Neuronal stem cell (in vitro differentiated cells): Measurements from ENCODE around the gene FBXW5.

ENCODE experiments used
- DNase-seq: peaks from one replicate; pipeline ENCODE4 v3.0.0-alpha.2; 2013; ENCODE audit warnings: low spot score
- H2AFZ ChIP-seq: one replicate; pipeline ENCODE4 v1.6.1; 2013; ENCODE audit warnings: mild to moderate bottlenecking, low read length, inconsistent platforms
- H2AK5ac ChIP-seq: 2 replicates; pipeline ENCODE4 v1.6.1; 2013; ENCODE audit warnings: low read depth, mild to moderate bottlenecking, inconsistent platforms, low read length, moderate library complexity, mixed read lengths
- H2BK120ac ChIP-seq: 2 replicates; pipeline ENCODE4 v1.6.1; 2013; ENCODE audit warnings: low read depth, mild to moderate bottlenecking, inconsistent platforms, low read length, moderate library complexity, mixed read lengths
- H2BK12ac ChIP-seq: one replicate; pipeline ENCODE4 v1.6.1; 2013; ENCODE audit warnings: low read length, inconsistent platforms
- H2BK15ac ChIP-seq: 2 replicates; pipeline ENCODE4 v1.6.1; 2013; ENCODE audit warnings: mild to moderate bottlenecking, low read length, inconsistent platforms, mixed read lengths
- H2BK5ac ChIP-seq: one replicate; pipeline ENCODE4 v1.6.1; 2013; ENCODE audit warnings: inconsistent platforms, mild to moderate bottlenecking, low read length, moderate library complexity
- H3K14ac ChIP-seq: one replicate; pipeline ENCODE4 v1.6.1; 2013; ENCODE audit warnings: low read length, inconsistent platforms
- H3K18ac ChIP-seq: 2 replicates; pipeline ENCODE4 v1.6.1; 2013; ENCODE audit warnings: low read length, inconsistent platforms
- H3K23ac ChIP-seq: 2 replicates; pipeline ENCODE4 v1.6.1; 2013; ENCODE audit warnings: low read depth, mild to moderate bottlenecking, mixed read lengths, low read length, inconsistent platforms; ENCODE audit not compliant: poor library complexity
- H3K27ac ChIP-seq: replicated peaks from 3 replicates; pipeline ENCODE4 v1.5.1; 2013; ENCODE audit warnings: low read length, inconsistent platforms
- H3K27me3 ChIP-seq, 3 experiments: 2 replicates each; pipeline ENCODE4 v1.6.1; 2013; ENCODE audit warnings: low read length in 3 of 3, mild to moderate bottlenecking in 2 of 3, inconsistent platforms in 1 of 3, low read depth in 1 of 3, mixed read lengths in 1 of 3, moderate library complexity in 1 of 3; ENCODE audit not compliant: control insufficient read depth in 3 of 3, insufficient read depth in 3 of 3
- H3K36me3 ChIP-seq, 2 donors: replicated peaks in 1 of 2; 2 replicates each; pipeline ENCODE4 v1.6.1; 2013; ENCODE audit warnings: low read length in 2 of 2; ENCODE audit not compliant: control insufficient read depth in 2 of 2, insufficient read depth in 2 of 2
- H3K4ac ChIP-seq: 2 replicates; pipeline ENCODE4 v1.6.1; 2013; ENCODE audit warnings: inconsistent platforms, mild to moderate bottlenecking, low read length, moderate library complexity
- H3K4me1 ChIP-seq, 2 donors: 1 replicate in 1 of 2; 2 replicates in 1 of 2; pipeline ENCODE4 v1.6.1; 2013; ENCODE audit warnings: low read length in 2 of 2, low read depth in 1 of 2; ENCODE audit not compliant: control insufficient read depth in 2 of 2, insufficient read depth in 1 of 2
- H3K4me2 ChIP-seq: one replicate; pipeline ENCODE4 v1.6.1; 2013; ENCODE audit warnings: mild to moderate bottlenecking, low read length, inconsistent platforms; ENCODE audit not compliant: insufficient read depth, poor library complexity, severe bottlenecking
- H3K4me3 ChIP-seq, 2 donors: 2 replicates each; pipeline ENCODE4 v1.5.1; 2013; ENCODE audit warnings: low read length in 2 of 2, mild to moderate bottlenecking in 2 of 2, inconsistent platforms in 1 of 2, moderate library complexity in 1 of 2
- H3K79me1 ChIP-seq: one replicate; pipeline ENCODE4 v1.6.1; 2013; ENCODE audit warnings: low read depth, mild to moderate bottlenecking, inconsistent platforms, low read length, moderate library complexity
- H3K9ac ChIP-seq: one replicate; pipeline ENCODE4 v1.6.1; 2013; ENCODE audit warnings: mild to moderate bottlenecking, low read depth, low read length, inconsistent platforms; ENCODE audit not compliant: poor library complexity
- H3K9me3 ChIP-seq, 2 donors: replicated peaks in 1 of 2; 2 replicates each; pipeline versions ENCODE3 to v1.6.1; 2013; ENCODE audit warnings: low read length in 2 of 2, mild to moderate bottlenecking in 2 of 2, inconsistent platforms in 1 of 2, low read depth in 1 of 2, mixed read lengths in 1 of 2, moderate library complexity in 1 of 2; ENCODE audit not compliant: control insufficient read depth in 2 of 2, insufficient read depth in 1 of 2
- H4K8ac ChIP-seq: one replicate; pipeline ENCODE4 v1.6.1; 2013; ENCODE audit warnings: low read depth, mild to moderate bottlenecking, inconsistent platforms, low read length, moderate library complexity
- H4K91ac ChIP-seq: one replicate; pipeline ENCODE4 v1.6.1; 2013; ENCODE audit warnings: low read length, low read depth, mild to moderate bottlenecking, inconsistent platforms; ENCODE audit not compliant: poor library complexity
- WGBS, 2 donors: extraction: QIAGEN DNeasy Blood & Tissue Kit; methylation state at CpG; one replicate each; pipeline ENCODE4 v1.1.7; 2013; ENCODE audit warnings: missing lambda C conversion rate in 2 of 2, mixed read lengths in 1 of 2; ENCODE audit not compliant: insufficient read length in 2 of 2, insufficient replicate concordance in 1 of 2; ENCODE audit errors: extremely low coverage in 2 of 2; 5-methylcytosine and 5-hydroxymethylcytosine counted together

FBXW5 gene

DNA sequence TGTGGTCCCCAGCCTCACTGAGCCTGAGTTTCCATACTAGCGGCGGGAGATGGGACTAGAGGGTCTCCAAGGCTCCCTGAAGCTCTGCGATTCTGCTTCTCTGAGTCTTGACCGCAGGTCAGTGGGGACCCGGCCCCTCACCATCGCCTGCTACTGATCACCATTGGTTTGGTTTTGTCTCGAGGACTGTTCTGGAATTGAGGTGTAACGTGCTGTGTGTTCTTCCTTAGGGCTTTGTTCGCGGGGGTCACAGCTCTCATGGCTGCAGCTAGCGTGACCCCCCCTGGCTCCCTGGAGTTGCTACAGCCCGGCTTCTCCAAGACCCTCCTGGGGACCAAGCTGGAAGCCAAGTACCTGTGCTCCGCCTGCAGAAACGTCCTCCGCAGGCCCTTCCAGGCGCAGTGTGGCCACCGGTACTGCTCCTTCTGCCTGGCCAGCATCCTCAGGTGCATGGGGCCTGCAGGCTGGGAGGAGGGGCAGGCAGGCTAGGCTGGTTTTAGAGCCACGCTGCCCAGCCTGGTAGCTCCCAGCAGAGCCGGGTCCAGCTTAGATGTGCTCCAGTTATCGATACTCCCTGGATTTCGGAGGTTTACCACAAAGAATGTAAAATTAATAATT, 45.9 kb downstream of the FBXW5 start:
- no peak overlapping the region for H2BK5ac ChIP-seq
- H3K36me3 ChIP-seq: peaks cover 48 to 72% of the 10 kb centered on the region in 2 donors
- WGBS, 2 donors: no CpG with 5 or more reads among the region's 21 CpGs

DNA sequence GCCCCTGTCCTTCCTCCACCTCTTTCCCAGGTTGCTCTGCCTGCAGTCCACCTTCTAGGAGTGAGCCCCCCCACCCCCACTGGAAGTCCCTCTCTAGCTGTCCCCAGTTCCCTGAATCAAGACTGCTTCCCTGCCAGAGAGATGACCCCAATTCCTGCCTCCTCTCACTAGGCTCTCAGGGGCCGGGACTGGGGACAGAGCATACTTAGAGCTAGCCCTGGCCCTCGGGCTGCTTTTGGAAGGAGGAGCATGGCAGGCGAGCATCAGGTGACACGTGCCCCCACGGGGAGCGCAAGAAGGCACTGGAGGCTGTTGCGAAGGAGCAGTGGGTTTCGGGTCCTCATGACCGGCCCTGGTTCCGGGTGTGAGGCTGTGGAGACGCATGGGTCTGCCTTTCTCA, 48.5 kb downstream of the FBXW5 start:
- H4K91ac ChIP-seq: no peak overlapping the region
- H4K8ac ChIP-seq: no peak overlapping the region
- no peak overlapping the region for H3K18ac ChIP-seq
- peaks cover 0 to 8% of the 10 kb centered on the region in 2 donors for H3K4me1 ChIP-seq
- no peaks in the 10 kb centered on the region for H3K9me3 ChIP-seq
- H3K4me3 ChIP-seq: no peak overlapping the region
- peaks cover 25% of the 10 kb centered on the region for H3K79me1 ChIP-seq
- H2AK5ac ChIP-seq: no peak overlapping the region
- peaks cover 33 to 65% of the 10 kb centered on the region in 2 donors for H3K36me3 ChIP-seq
- no peak overlapping the region for H2BK12ac ChIP-seq
- H2BK5ac ChIP-seq: no peak overlapping the region
- H3K9ac ChIP-seq: peak overlapping the region; percentile 77
- H2BK120ac ChIP-seq: no peak overlapping the region
- H3K27ac ChIP-seq: no peak overlapping the region
- peak overlapping the region; percentile 49 for H2BK15ac ChIP-seq
- WGBS, 2 donors: no CpG with 5 or more reads among the region's 11 CpGs
- H3K23ac ChIP-seq: peak overlapping the region; percentile 73
- H3K4me2 ChIP-seq: peak overlapping the region; percentile 2
- no peak overlapping the region for H2AFZ ChIP-seq
- H3K27me3 ChIP-seq: no peaks in the 10 kb centered on the region
- H3K14ac ChIP-seq: peak overlapping the region; percentile 56
- no peak overlapping the region for H3K4ac ChIP-seq
- no peak for DNase-seq

More for the DNA sequence above, 45.9 kb downstream of the FBXW5 start:
- no peak for DNase-seq
- H3K18ac ChIP-seq: no peak overlapping the region
- H2BK15ac ChIP-seq: no peak overlapping the region
- no peaks in the 10 kb centered on the region for H3K27me3 ChIP-seq
- H3K14ac ChIP-seq: no peak overlapping the region
- H3K79me1 ChIP-seq: peaks cover 25% of the 10 kb centered on the region
- H4K91ac ChIP-seq: no peak overlapping the region
- H2AK5ac ChIP-seq: no peak overlapping the region
- no peak overlapping the region for H3K9ac ChIP-seq
- H3K4ac ChIP-seq: no peak overlapping the region
- no peak overlapping the region for H3K27ac ChIP-seq
- H3K23ac ChIP-seq: no peak overlapping the region
- H3K4me3 ChIP-seq: no peak overlapping the region
- H3K4me2 ChIP-seq: no peak overlapping the region
- no peak overlapping the region for H2BK120ac ChIP-seq
- no peak overlapping the region for H4K8ac ChIP-seq
- H2BK12ac ChIP-seq: no peak overlapping the region
- H2AFZ ChIP-seq: no peak overlapping the region
- peaks cover 0 to 8% of the 10 kb centered on the region in 2 donors for H3K4me1 ChIP-seq
- H3K9me3 ChIP-seq: no peaks in the 10 kb centered on the region

- Histone ChIP-seq H4K91ac (no peak overlapping the region), H4K8ac (no peak overlapping the region)
Measured at GRCh38 chr9:136890661-136891060, 53.9 kb downstream of the FBXW5 start.

More at GRCh38 chr9:136890661-136891060, 53.9 kb downstream of the FBXW5 start:
- Histone ChIP-seq H2BK12ac (no peak overlapping the region), H3K9me3 (no peaks in the 10 kb centered on the region), H2BK15ac (no peak overlapping the region), H3K23ac (no peak overlapping the region), H2BK120ac (no peak overlapping the region), H3K4me3 (peak overlapping the region in 1 of 2 donors; percentile 61), H3K4ac (no peak overlapping the region), H2AFZ (no peak overlapping the region), H3K18ac (no peak overlapping the region), H3K4me1 (peaks cover 3 to 7% of the 10 kb centered on the region in 2 donors), H3K27ac (no peak overlapping the region), H3K27me3 (no peaks in the 10 kb centered on the region), H2AK5ac (no peak overlapping the region), H3K9ac (peak overlapping the region; percentile 21), H3K79me1 (peaks cover 33% of the 10 kb centered on the region), H3K4me2 (no peak overlapping the region), H3K36me3 (peaks cover 16 to 55% of the 10 kb centered on the region in 2 donors), H2BK5ac (no peak overlapping the region), H3K14ac (no peak overlapping the region)
- WGBS, 2 donors: no CpG with 5 or more reads among the region's 13 CpGs
- no peak for DNase-seq
